D721Med (cell line): ENCODE data around the gene FGF3.

ENCODE experiments used
- DNase-seq: peaks from one replicate; pipeline ENCODE4 v3.0.0; 2011; ENCODE audit warnings: low spot score; ENCODE audit not compliant: insufficient read length
- FAIRE-seq: peaks from 2 replicates; lab custom pipeline; 2011; peaks lifted over from hg19 to GRCh38; lab: Jason Lieb, UNC
- CTCF ChIP-seq: IDR thresholded peaks from 2 replicates; pipeline ENCODE4 v1.5.1; 2012; ENCODE audit warnings: mild to moderate bottlenecking, control low read depth; ENCODE audit not compliant: insufficient read depth; ENCODE audit errors: missing control alignments

FGF3 gene

DNA sequence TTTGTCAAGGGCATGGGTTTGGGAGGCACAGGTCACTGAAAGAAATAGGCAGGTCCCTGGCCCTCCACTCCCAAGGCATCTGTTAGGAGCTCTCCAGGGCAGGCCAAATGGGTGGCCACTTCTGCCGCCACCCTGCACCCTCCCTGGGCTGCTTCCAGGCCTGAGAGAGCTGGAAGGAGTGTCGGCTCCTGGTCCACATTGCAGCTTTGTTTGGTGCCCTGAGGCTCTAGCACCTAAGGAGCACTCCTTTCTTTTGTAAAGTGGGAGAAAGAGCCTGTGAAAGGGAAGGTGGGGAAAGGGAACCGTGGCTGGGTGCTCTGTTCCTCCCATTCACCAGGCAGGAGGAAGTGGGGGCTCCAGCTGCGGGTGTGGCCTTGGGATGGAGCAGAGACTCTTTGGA, 31.8 kb downstream of the FGF3 start:
- no peak for DNase-seq
- no peak for FAIRE-seq
- TF ChIP-seq CTCF = no peak

GRCh38 chr11:69781241-69781640, 38.0 kb downstream of the FGF3 start:
- no peak for TF ChIP-seq CTCF
- FAIRE-seq (no peak), DNase-seq (no peak)

DNA sequence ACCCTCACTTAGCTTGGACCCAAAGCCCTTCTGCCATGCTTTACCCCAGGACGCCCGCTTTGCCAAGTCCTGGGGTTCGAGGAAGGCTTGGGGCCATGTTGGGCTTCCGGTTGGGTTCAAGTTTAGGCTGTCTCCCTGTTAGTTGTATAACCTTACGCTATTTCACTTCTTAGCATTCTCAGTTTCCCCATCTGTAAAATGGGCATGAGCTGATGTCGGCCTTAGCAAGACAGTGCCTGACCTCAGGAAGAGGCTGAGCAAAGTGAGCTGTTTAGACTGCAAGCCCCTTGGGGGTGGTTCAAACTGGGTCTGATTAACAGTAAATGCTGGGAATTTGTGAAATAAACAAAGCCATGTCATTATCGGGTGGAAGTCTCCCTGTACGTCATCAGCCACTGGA, 40.8 kb downstream of the FGF3 start:
- no peak for DNase-seq
- no peak for TF ChIP-seq CTCF
- no peak for FAIRE-seq

GRCh38 chr11:69775163-69775755, 44.0 kb downstream of the FGF3 start, which contains the start of gene FGF4:
Gene FGF4, minus strand, starts transcription at chr11:69775341. Its CDS starts 257 bp downstream, at chr11:69775084.
- no peak for DNase-seq
- no peak for TF ChIP-seq CTCF
- FAIRE-seq = no peak

GRCh38 chr11:69774354-69775162, 44.7 kb downstream of the FGF3 start:
- no peak for DNase-seq
- no peak for FAIRE-seq
- no peak for TF ChIP-seq CTCF

DNA sequence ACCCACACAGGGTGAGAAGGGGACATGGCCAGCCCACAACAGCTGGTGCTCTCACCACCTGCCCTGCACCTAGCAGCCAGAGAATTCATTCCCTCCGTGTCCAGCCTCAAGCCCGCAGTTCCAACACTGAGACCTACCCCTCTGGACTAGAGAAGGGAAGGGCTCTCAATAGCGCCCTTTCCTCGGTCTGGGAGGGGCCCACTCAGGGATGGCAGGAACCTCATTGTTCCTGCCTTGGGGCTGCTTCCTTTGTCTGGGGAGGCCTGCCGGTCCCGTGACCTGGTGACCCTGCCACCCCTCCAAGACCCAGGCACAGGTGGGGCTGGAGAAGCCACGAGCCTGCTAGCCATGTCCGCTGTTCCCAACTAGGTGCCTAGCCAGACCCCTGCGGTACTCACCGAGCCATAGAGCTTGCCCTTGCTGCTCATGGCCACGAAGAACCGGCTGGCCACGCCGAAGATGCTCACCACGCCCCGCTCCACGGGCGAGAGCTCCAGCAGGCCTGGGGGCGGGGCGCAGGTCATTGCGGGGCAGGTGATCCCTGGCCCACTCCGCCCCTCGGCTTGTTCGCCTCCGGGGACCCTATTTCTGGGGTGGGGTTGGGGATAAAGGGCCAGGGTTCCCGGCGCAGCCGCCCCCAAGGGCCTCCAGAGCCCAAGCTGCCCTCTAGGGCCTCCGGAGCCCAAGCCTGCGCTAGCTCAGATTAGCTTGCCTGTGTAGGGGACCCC, 45.4 kb downstream of the FGF3 start:
- DNase-seq = no peak
- TF ChIP-seq CTCF = no peak
- FAIRE-seq = no peak

- FAIRE-seq (no peak), DNase-seq (no peak)
- TF ChIP-seq CTCF = no peak
Observed at GRCh38 chr11:69771466-69771865, 47.8 kb downstream of the FGF3 start.
